ENCODE results near the gene SLC24A3. TPM values are rescaled to one million over a fixed set of nuclear protein-coding genes. Genes with fewer than 3 reads are reported as not detected.

SLC24A3 gene
- total and polyA plus RNA-seq, 2 experiments from 2014 or later, result 0.81 to 2.5 TPM

DNA sequence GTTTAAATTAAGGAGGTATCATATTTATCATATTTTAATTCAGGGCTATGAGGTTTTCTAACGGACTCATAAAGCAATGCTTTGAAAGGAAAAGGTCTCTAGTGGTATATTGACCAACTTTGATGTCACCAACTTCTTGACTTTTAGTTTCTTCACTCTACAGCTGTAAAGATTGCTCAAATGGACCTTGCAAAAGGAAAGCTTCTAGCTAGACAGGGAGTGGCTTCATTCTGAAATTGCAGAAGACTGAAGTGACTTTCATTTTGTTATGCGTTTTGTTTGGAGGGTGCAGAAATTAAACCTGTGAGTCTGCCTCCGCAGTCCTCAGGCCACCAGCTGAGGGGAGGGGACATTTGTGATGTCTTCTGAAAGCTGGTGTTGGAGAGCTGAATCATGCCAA is 95.7 kb downstream of the SLC24A3 start:
- Histone ChIP-seq H3K9me2 (ENCODE audit: insufficient read depth) (peaks cover 38% of the 10 kb centered on the region), H3K36me3 (ENCODE audit: insufficient read depth) (no peaks in the 10 kb centered on the region), H2AFZ (no peak overlapping the region), H4K20me1 (replicated peaks; ENCODE audit: insufficient read depth) (no peaks in the 10 kb centered on the region), H3K27ac (ENCODE audit: low read depth) (no peak overlapping the region), H3K4me1 (ENCODE audit: insufficient read depth) (0 out of 2 replicates have a peak, but pooled peaks cover 3% of the 10 kb centered on the region), H3F3A (replicated peaks; ENCODE audit: low read depth) (no peaks in the 10 kb centered on the region), H3K4me2 (no peak overlapping the region), H3K27me3 (ENCODE audit: insufficient read depth) (no peaks in the 10 kb centered on the region), H3K79me2 (replicated peaks; ENCODE audit: insufficient read depth) (no peaks in the 10 kb centered on the region), H3K4me3 (no peak overlapping the region)
- no peak for ATAC-seq
- TF ChIP-seq JUNB (IDR thresholded peaks at IDR 0.05; ENCODE audit: unreplicated experiment) (no peak), NANOG (IDR thresholded peaks at IDR 0.05; ENCODE audit: borderline replicate concordance) (no peak), POLR2AphosphoS5 (IDR thresholded peaks at IDR 0.05; ENCODE audit: low read depth) (no peak), EZH2phosphoT487 (IDR thresholded peaks at IDR 0.05; ENCODE audit: unreplicated experiment) (no peak), CREB1 (CRISPR knock-in tag; IDR thresholded peaks at IDR 0.05; ENCODE audit: low read depth) (no peak), ZNF331 (CRISPR knock-in tag; IDR thresholded peaks at IDR 0.05; ENCODE audit: low read depth) (no peak), STAT1 (IDR thresholded peaks at IDR 0.05; ENCODE audit: unreplicated experiment) (no peak), ZNF114 (CRISPR knock-in tag; IDR thresholded peaks at IDR 0.05) (no peak), EZH2 (IDR thresholded peaks at IDR 0.05; ENCODE audit: low read depth, unreplicated experiment) (no peak)
- TF ChIP-seq, protein P1, sequence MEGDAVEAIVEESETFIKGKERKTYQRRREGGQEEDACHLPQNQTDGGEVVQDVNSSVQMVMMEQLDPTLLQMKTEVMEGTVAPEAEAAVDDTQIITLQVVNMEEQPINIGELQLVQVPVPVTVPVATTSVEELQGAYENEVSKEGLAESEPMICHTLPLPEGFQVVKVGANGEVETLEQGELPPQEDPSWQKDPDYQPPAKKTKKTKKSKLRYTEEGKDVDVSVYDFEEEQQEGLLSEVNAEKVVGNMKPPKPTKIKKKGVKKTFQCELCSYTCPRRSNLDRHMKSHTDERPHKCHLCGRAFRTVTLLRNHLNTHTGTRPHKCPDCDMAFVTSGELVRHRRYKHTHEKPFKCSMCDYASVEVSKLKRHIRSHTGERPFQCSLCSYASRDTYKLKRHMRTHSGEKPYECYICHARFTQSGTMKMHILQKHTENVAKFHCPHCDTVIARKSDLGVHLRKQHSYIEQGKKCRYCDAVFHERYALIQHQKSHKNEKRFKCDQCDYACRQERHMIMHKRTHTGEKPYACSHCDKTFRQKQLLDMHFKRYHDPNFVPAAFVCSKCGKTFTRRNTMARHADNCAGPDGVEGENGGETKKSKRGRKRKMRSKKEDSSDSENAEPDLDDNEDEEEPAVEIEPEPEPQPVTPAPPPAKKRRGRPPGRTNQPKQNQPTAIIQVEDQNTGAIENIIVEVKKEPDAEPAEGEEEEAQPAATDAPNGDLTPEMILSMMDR (conservative IDR thresholded peaks at IDR 0.05; ENCODE audit: low read depth in 2 of 2), result no peak
- TF ChIP-seq, protein P2, sequence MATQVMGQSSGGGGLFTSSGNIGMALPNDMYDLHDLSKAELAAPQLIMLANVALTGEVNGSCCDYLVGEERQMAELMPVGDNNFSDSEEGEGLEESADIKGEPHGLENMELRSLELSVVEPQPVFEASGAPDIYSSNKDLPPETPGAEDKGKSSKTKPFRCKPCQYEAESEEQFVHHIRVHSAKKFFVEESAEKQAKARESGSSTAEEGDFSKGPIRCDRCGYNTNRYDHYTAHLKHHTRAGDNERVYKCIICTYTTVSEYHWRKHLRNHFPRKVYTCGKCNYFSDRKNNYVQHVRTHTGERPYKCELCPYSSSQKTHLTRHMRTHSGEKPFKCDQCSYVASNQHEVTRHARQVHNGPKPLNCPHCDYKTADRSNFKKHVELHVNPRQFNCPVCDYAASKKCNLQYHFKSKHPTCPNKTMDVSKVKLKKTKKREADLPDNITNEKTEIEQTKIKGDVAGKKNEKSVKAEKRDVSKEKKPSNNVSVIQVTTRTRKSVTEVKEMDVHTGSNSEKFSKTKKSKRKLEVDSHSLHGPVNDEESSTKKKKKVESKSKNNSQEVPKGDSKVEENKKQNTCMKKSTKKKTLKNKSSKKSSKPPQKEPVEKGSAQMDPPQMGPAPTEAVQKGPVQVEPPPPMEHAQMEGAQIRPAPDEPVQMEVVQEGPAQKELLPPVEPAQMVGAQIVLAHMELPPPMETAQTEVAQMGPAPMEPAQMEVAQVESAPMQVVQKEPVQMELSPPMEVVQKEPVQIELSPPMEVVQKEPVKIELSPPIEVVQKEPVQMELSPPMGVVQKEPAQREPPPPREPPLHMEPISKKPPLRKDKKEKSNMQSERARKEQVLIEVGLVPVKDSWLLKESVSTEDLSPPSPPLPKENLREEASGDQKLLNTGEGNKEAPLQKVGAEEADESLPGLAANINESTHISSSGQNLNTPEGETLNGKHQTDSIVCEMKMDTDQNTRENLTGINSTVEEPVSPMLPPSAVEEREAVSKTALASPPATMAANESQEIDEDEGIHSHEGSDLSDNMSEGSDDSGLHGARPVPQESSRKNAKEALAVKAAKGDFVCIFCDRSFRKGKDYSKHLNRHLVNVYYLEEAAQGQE (IDR thresholded peaks at IDR 0.05; ENCODE audit: unreplicated experiment), result no peak
- TF ChIP-seq, protein P3, sequence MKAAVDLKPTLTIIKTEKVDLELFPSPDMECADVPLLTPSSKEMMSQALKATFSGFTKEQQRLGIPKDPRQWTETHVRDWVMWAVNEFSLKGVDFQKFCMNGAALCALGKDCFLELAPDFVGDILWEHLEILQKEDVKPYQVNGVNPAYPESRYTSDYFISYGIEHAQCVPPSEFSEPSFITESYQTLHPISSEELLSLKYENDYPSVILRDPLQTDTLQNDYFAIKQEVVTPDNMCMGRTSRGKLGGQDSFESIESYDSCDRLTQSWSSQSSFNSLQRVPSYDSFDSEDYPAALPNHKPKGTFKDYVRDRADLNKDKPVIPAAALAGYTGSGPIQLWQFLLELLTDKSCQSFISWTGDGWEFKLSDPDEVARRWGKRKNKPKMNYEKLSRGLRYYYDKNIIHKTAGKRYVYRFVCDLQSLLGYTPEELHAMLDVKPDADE (IDR thresholded peaks at IDR 0.05), result no peak
- TF ChIP-seq, protein P4, sequence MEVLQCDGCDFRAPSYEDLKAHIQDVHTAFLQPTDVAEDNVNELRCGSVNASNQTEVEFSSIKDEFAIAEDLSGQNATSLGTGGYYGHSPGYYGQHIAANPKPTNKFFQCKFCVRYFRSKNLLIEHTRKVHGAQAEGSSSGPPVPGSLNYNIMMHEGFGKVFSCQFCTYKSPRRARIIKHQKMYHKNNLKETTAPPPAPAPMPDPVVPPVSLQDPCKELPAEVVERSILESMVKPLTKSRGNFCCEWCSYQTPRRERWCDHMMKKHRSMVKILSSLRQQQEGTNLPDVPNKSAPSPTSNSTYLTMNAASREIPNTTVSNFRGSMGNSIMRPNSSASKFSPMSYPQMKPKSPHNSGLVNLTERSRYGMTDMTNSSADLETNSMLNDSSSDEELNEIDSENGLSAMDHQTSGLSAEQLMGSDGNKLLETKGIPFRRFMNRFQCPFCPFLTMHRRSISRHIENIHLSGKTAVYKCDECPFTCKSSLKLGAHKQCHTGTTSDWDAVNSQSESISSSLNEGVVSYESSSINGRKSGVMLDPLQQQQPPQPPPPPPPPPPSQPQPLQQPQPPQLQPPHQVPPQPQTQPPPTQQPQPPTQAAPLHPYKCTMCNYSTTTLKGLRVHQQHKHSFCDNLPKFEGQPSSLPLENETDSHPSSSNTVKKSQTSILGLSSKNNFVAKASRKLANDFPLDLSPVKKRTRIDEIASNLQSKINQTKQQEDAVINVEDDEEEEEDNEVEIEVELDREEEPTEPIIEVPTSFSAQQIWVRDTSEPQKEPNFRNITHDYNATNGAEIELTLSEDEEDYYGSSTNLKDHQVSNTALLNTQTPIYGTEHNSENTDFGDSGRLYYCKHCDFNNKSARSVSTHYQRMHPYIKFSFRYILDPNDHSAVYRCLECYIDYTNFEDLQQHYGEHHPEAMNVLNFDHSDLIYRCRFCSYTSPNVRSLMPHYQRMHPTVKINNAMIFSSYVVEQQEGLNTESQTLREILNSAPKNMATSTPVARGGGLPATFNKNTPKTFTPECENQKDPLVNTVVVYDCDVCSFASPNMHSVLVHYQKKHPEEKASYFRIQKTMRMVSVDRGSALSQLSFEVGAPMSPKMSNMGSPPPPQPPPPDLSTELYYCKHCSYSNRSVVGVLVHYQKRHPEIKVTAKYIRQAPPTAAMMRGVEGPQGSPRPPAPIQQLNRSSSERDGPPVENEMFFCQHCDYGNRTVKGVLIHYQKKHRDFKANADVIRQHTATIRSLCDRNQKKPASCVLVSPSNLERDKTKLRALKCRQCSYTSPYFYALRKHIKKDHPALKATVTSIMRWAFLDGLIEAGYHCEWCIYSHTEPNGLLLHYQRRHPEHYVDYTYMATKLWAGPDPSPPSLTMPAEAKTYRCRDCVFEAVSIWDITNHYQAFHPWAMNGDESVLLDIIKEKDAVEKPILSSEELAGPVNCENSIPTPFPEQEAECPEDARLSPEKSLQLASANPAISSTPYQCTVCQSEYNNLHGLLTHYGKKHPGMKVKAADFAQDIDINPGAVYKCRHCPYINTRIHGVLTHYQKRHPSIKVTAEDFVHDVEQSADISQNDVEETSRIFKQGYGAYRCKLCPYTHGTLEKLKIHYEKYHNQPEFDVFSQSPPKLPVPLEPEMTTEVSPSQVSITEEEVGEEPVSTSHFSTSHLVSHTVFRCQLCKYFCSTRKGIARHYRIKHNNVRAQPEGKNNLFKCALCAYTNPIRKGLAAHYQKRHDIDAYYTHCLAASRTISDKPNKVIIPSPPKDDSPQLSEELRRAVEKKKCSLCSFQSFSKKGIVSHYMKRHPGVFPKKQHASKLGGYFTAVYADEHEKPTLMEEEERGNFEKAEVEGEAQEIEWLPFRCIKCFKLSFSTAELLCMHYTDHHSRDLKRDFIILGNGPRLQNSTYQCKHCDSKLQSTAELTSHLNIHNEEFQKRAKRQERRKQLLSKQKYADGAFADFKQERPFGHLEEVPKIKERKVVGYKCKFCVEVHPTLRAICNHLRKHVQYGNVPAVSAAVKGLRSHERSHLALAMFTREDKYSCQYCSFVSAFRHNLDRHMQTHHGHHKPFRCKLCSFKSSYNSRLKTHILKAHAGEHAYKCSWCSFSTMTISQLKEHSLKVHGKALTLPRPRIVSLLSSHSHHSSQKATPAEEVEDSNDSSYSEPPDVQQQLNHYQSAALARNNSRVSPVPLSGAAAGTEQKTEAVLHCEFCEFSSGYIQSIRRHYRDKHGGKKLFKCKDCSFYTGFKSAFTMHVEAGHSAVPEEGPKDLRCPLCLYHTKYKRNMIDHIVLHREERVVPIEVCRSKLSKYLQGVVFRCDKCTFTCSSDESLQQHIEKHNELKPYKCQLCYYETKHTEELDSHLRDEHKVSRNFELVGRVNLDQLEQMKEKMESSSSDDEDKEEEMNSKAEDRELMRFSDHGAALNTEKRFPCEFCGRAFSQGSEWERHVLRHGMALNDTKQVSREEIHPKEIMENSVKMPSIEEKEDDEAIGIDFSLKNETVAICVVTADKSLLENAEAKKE (CRISPR knock-in tag; IDR thresholded peaks at IDR 0.05), result no peak
- 0 out of 3 replicates have a peak, but pooled peaks cover 3% of the 10 kb centered on the region for H3K4me1 Mint-ChIP-seq
- no peak overlapping the region for H3K27ac Mint-ChIP-seq
- peaks cover 2% of the 10 kb centered on the region for H3K27me3 Mint-ChIP-seq (ENCODE audit: insufficient read depth, low read depth, poor library complexity)
- H3K36me3 Mint-ChIP-seq (ENCODE audit: low read depth), result no peaks in the 10 kb centered on the region
- H3K4me3 Mint-ChIP-seq, result no peak overlapping the region
- H3K9me3 Mint-ChIP-seq, result no peaks in the 10 kb centered on the region
- DNase-seq (ENCODE audit: low spot score), result no peak
